HG03097 (cell line): ENCODE results near the gene FBXO10.
"Not testable (repeated sequence)": the region's sequence is repeated elsewhere in the genome, so short reads cannot be mapped to it uniquely, and the experiment has no call there.

Experiments used
- ATAC-seq: cut with Tn5 transposase; IDR thresholded peaks from one replicate; pipeline ENCODE4 v1.9.1; 2021; ENCODE audit not compliant: unreplicated experiment, low FRiP score

Gene FBXO10

GRCh38 chr9:37575921-37576721, at the start of gene FBXO10:
TSS of gene FBXO10 (minus strand) at chr9:37576380. CDS start at chr9:37541768, 34,612 bp downstream.
- peak; percentile 56 for ATAC-seq

DNA sequence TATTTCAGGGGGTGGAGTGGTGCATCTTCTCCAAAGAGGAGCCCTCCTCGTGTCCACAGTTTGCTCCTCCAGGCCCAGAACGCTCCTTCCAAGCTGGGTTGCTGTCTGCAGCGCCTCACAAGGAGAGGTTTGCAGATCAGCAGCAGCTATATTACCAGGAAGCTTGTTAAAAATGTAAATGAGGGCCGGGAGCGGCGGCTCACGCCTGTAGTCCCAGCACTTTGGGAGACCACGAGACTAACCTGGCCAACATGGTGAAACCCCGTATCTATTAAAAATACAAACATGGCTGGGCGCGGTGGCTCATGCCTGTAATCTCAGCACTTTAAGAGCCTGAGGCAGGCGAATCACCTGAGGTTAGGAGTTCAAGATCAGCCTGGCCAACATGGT, 49.6 kb upstream of the FBXO10 start:
- ATAC-seq: no peak

DNA sequence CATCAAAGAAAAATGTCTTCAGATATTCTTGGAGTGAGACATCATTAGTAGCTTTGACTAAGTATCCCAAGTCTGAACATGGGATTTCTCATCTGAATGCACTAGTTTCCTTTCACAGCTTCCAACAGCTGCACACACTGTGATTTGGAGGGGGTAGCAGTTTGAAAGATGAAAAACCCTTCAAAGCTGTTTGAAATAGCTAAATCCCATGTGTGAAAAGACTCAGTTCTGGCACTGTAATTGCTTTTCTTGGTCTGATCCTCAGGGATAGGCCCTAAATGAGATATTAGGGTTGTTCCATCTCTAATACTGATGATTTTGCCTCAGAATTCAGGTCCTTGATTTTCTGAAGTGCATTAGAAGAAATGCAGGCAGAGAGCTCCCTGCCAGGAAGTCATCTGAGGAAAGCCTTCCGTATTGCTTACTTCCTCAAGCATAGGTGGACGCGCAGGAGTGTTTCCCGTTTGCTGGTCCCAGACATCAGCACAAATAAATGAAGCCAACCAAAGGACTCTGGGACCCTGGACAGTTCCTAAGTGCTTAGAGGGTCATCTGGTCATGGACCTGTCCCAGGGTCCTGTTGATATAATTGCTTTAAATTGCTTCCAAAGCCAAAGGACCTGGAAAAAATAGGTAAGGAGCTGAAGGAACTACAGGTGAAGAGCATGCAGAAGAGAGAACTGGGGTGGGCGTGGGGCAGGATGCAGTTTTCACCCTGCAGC, 49.0 kb upstream of the FBXO10 start:
- ATAC-seq: no peak

- ATAC-seq: no peak
Measured at GRCh38 chr9:37624073-37624472, 47.9 kb upstream of the FBXO10 start.

DNA sequence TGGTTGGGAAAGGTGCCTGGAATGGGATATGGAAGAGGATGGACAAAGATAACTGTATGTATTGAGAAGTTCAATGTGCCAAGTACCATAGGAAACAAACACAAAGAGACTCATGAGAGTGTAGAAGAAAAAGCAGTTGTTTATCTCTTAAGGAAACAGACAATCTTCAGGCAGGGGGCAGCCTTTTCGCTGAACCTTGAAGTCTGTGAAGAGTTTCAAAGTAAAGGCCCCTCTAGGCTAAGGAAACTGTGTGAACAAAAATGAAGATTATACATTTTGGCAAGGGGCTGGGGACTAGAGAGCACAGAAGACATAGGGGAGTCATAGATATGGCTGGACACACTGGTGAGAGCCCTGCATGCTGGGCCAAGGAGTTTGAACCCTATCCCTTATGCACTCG, 47.1 kb upstream of the FBXO10 start:
- ATAC-seq: no peak

- no peak for ATAC-seq
Measured at GRCh38 chr9:37622462-37622861, 46.3 kb upstream of the FBXO10 start.

GRCh38 chr9:37621273-37622121, 45.3 kb upstream of the FBXO10 start:
- no peak for ATAC-seq

GRCh38 chr9:37620396-37620795, 44.2 kb upstream of the FBXO10 start:
- ATAC-seq: no peak

DNA sequence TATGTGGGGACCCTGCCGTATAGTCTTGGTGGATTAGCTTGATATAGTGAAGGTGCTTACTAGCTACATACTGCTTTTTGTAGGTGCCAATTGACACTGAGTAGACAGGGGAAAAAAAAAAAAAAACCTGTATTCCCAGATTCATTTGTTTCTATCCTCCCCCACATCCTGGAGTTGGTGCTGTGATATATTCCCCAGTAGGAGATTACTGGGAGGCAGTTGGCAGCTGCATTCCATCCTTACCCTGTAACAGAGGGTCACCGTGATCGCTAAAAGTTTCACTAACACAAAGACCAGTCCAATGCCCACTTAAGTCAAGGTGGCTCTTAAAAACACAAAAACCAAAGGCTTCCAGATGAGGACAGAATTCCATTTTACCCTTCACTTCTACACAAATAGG, 43.6 kb upstream of the FBXO10 start:
- no peak for ATAC-seq

DNA sequence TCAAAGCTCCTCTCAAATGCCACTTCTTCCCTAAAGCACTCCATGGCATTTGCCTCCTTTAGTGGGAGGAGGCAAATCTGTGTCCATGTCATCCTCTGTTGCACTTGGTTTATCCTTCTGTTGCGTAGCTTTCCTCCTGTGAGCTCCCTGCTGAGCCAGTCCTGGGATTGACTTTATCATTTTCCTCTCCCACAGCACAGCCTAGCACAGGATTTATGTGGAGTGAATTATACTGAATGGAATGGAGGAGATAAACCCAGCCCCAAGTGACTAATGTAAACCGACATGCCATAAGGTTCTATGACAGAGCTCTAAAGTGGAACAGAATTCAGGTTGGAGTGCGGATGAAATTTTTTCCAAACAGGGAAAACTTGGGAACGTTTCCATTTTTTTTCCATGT, 42.6 kb upstream of the FBXO10 start:
- no peak for ATAC-seq

DNA sequence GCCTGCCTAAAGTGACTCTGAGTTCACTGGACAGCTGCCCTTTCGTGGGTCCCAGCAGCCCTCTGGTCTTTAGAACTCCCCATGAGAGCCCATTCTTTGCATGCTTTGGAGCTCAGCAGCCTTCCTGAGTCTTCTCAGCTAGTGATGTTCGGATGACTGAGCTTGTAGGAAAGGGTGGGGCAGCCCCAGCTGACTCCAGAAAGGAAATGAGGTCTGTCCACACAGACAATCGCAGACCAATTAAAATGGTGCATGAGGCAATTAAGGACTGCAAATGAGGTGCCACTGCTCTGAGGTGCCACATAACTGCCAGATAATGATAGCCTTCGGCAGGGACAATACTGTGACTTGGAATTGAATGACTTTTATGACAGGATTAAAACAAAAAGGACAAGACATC, 41.7 kb upstream of the FBXO10 start:
- ATAC-seq: no peak

- no peak for ATAC-seq
Measured at GRCh38 chr9:37617161-37617560, 41.0 kb upstream of the FBXO10 start.

- ATAC-seq: no peak
Measured at GRCh38 chr9:37611961-37612360, 35.8 kb upstream of the FBXO10 start.

DNA sequence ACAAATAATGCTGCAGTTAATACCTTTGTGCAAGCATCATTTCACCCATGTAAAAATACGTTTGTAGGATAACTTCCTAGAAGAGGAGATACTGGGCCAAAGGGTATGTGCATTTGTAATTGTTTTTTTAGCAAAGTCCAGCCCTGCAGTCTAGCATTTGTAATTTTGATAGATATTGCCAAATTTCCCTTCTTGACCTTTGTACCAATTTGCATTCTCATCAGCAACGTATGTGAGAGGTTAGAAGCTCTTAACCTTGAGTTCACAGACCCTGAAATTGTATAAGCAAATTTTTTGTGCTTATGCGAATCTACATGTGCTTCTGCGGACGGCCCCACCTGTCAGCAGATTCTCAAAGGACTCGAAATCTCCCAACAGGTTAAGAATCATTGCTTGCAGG, 34.8 kb upstream of the FBXO10 start:
- ATAC-seq: no peak

DNA sequence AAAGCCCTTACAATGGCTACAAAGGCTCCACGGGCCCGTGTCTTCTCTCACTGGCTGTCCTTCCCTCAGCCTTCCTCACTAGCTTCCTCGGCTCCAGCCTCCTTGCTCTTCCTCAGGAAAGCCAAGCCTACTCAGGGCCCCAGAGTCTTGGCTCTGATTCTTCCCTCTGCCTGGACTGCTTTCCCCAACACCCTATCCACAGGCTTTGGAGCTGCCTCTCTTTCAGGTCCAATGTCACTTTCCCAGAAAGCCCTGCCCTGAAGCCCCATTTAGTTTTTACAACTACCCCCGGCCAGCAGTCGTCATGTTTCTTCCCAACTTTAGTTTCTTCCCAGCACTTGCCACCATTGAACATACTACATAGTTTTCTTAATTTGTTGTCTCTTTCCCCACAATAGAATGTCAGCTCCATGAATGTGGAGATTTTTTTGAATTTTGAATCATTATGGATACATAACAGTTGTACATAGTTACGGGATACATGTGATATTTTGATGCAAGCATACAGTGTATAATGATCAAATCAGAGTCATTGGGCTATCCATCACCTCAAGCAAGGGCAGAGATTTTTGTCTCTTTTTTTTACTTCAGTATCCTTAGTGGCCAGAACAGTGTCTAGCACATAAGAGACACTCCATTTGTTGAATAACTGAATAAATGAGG, 33.7 kb upstream of the FBXO10 start:
- ATAC-seq: no peak

GRCh38 chr9:37608250-37608649, 32.1 kb upstream of the FBXO10 start:
- ATAC-seq: no peak

GRCh38 chr9:37604296-37604695, 28.1 kb upstream of the FBXO10 start:
- ATAC-seq: no peak

- no peak for ATAC-seq
Measured at GRCh38 chr9:37602817-37603216, 26.6 kb upstream of the FBXO10 start.

- ATAC-seq: not testable (repeated sequence)
Measured at GRCh38 chr9:37602061-37602460, 25.9 kb upstream of the FBXO10 start.

DNA sequence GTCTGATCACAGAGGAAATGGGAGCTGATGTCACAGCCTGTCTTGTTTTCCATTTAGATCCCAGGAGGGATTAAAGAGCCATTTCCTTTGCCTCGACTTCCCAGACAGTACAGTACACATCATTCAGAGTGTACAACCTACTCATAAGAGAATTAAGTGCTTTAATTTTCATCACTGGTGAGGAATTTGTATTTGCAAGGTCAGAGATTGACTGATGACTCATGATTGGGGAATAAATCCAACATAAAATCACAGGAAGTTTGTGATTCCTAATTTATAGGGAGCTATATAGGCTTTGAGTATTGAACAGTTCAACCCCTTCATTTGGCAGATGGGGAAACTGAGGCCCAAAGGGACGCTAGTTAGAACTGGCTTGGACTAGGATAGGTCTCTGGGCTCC, 20.3 kb upstream of the FBXO10 start:
- no peak for ATAC-seq
